ENCODE data around the gene YES1. TPM values are rescaled to one million over a fixed set of nuclear protein-coding genes. Genes with fewer than 3 reads are reported as not detected.
A peak's percentile ranks its signal among the peaks of the same experiment; 100 is the strongest.
"Not testable (repeated sequence)": the region's sequence is repeated elsewhere in the genome, so short reads cannot be mapped to it uniquely, and the experiment has no call there.

Gene YES1
- total RNA-seq, 2 donors from 2014 or later = 15.3 to 22.5 TPM

DNA sequence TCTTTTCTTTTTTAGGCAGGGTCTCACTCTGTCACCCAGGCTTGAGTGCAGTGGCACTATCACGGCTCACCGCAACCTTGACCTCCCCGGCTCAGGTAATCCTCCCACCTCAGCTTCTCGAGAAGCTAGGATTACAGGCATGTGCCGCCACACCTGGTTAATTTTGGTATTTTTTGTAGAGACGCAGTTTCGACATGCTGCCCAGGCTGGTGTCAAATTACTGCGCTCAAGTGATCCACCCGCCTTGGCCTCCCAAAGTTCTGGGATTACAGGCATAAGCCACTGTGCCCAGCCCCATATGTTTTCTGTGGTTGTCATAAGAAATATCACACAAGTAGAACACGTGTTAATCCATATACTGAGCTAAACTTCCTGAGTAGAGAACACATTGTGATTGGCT, 114.2 kb downstream of the YES1 start:
- Mint-ChIP-seq H3K36me3 (ENCODE audit: insufficient read depth in 2 of 2) (peaks cover 2 to 18% of the 10 kb centered on the region in 2 donors), H3K4me3 (no peak overlapping the region), H3K4me1 (ENCODE audit: low read depth) (peaks cover 14% of the 10 kb centered on the region), H3K27me3 (ENCODE audit: low read depth) (no peaks in the 10 kb centered on the region), H3K27ac (no peak overlapping the region), H3K9me3 (no peaks in the 10 kb centered on the region)
- ATAC-seq (replicated peaks in 1 of 2) = no peak
- DNase-seq = no peak

DNA sequence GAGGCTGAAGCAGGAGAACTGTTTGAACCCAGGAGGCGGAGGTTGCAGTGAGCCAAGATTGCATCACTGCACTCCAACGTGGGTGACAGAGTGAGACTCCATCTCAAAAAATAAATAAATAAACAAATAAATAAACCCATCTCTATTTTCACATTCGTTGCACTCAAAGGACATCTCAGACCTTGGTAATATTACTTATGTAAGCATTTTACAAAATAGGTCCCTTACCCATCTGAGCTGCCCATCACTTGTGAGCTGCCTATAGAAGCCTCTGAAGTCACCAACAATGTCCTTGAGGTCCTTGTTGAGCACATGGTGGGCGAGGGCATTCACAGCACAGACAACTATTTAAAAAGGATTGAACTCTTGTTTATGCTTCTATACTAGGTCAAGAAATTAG, 115.0 kb downstream of the YES1 start:
- ATAC-seq (replicated peaks in 1 of 2) (no peak), DNase-seq (no peak)
- H3K9me3 Mint-ChIP-seq = no peaks in the 10 kb centered on the region
- H3K36me3 Mint-ChIP-seq (ENCODE audit: insufficient read depth in 2 of 2) = peaks cover 1 to 18% of the 10 kb centered on the region in 2 donors
- H3K27me3 Mint-ChIP-seq (ENCODE audit: low read depth) = no peaks in the 10 kb centered on the region
- H3K4me3 Mint-ChIP-seq = no peak overlapping the region
- H3K4me1 Mint-ChIP-seq (ENCODE audit: low read depth) = peaks cover 12% of the 10 kb centered on the region
- no peak overlapping the region for H3K27ac Mint-ChIP-seq

DNA sequence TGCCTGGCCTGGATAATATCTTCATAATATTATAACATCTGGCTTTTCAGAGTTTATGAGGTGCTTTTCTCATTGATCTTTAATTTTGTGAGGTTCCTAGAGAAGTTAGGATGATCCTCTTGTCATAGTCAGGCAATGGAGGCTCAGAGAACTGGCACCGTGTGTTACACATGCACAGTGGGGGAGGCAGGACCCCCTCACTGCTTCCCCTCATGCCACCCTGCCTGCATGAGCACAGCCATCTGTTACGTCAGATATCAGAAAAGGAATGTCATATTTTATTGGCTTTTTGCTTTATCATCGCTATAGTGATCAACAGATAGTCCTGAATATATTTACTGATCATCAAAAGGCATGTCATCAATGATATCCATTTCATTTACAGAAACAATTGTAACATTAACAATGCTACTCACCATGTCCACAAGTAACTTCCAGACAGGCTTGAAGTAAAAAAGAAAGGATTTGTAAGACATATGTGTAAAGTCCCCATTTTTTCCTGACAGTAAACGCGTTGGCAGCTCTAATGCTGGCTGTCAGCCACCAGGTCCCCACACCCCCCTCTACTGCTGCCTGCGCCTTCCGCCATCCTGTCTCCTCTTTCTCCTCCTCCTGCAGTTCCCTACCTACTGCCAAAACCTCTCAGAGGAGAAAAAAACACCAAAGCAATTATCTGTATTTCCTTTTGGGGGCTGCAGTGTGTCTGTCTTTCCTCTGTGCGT, 118.4 kb downstream of the YES1 start:
- no peak overlapping the region for H3K4me3 Mint-ChIP-seq
- H3K27ac Mint-ChIP-seq = no peak overlapping the region
- DNase-seq = no peak
- ATAC-seq (replicated peaks in 1 of 2) = no peak
- H3K9me3 Mint-ChIP-seq = no peaks in the 10 kb centered on the region
- H3K36me3 Mint-ChIP-seq (ENCODE audit: insufficient read depth in 2 of 2) = peaks cover 1 to 20% of the 10 kb centered on the region in 2 donors
- H3K27me3 Mint-ChIP-seq (ENCODE audit: low read depth) = no peaks in the 10 kb centered on the region
- peaks cover 12% of the 10 kb centered on the region for H3K4me1 Mint-ChIP-seq (ENCODE audit: low read depth)

DNA sequence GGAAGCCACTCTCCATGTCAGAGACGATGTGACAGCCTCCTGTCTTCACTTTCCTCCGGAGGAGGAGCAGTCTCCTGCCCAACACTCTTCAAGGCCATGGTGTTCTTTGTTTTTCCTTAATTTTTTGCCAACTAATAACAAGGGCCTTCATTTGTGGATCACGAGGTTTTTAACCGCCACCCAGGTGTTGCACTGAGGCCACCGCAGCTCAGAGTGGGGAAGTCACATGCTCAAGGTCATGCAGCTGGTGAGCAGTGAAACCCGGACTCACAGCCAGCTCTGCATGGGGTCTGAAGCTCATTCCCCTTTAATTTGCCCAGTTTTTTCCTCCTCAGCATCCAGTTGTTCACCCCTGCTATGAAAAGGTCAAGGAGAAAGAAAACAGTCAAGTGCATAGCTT, 119.2 kb downstream of the YES1 start:
- no peak overlapping the region for H3K4me3 Mint-ChIP-seq
- peaks cover 12% of the 10 kb centered on the region for H3K4me1 Mint-ChIP-seq (ENCODE audit: low read depth)
- ATAC-seq (replicated peaks in 1 of 2) = no peak
- no peaks in the 10 kb centered on the region for H3K27me3 Mint-ChIP-seq (ENCODE audit: low read depth)
- no peak overlapping the region for H3K27ac Mint-ChIP-seq
- peaks cover 1 to 21% of the 10 kb centered on the region in 2 donors for H3K36me3 Mint-ChIP-seq (ENCODE audit: insufficient read depth in 2 of 2)
- H3K9me3 Mint-ChIP-seq = no peaks in the 10 kb centered on the region
- DNase-seq = no peak

DNA sequence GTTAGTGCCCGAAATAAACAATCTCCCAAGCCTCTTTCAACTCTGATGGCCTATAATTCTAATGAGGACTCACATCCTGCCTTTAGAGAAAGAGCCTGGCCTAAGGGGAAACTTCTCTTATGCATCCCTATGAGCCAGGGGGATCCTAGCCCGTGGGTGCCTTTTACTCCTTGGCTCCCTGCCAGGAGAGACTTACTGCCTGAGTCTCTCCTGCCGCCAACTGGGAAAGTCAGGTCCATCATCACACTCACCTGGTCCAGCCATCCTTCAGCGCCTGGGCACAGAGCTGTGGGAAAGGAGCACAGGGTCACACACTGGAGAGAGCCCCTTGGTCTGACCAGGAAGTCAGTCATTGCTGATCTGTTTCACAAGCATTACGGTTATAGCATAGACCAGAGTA, 123.7 kb downstream of the YES1 start:
- ATAC-seq (replicated peaks in 1 of 2) (no peak), DNase-seq (no peak)
- Mint-ChIP-seq H3K27me3 (ENCODE audit: low read depth) (no peaks in the 10 kb centered on the region), H3K4me1 (ENCODE audit: low read depth) (peaks cover 1% of the 10 kb centered on the region), H3K36me3 (ENCODE audit: insufficient read depth in 2 of 2) (peaks cover 9 to 16% of the 10 kb centered on the region in 2 donors), H3K4me3 (no peak overlapping the region), H3K27ac (no peak overlapping the region), H3K9me3 (no peaks in the 10 kb centered on the region)

DNA sequence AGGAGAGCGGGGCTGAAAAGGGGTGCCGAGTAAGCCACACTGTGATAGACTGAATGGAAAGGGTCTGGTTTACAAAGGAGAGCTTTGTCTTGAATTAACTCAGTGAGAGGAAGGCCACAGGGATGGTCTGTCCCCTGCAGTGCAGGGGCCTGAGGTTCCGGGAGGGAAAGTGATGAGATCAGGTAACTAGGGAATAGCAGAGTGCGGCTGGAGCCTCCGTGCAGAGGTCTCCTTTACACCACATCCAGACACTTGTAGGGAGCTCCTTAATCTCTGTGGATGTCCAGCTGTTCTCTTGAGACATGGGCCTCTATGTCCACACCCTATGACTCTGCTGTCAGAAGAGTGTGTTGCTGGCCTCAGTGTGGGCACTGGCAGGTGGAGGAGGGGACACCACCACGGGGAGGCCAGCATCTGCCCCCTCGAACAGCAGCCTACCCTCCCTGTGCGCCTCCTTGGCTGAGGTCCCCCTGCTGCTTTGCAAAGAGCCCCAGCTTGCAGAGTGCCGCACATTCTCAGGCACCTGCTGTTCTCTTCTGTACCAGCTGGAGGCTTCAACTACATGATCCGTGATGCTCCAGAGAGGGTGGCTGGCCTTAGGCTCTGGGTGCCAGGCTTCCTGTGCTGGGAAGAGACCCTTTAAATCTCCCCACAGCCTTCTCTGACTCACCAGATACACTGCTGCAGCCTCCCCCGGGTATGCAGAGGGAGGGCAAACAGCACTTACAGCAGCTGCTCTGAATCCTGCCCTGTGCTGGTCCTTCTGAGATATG, 125.5 kb downstream of the YES1 start:
- peaks cover 19% of the 10 kb centered on the region for H3K4me1 Mint-ChIP-seq (ENCODE audit: low read depth)
- DNase-seq (no peak), ATAC-seq (replicated peaks in 1 of 2) (no peak)
- H3K36me3 Mint-ChIP-seq (ENCODE audit: insufficient read depth in 2 of 2) = peaks cover 15 to 27% of the 10 kb centered on the region in 2 donors
- H3K27me3 Mint-ChIP-seq (ENCODE audit: low read depth) = no peaks in the 10 kb centered on the region
- peak overlapping the region; percentile 70 for H3K27ac Mint-ChIP-seq
- no peaks in the 10 kb centered on the region for H3K9me3 Mint-ChIP-seq
- no peak overlapping the region for H3K4me3 Mint-ChIP-seq

DNA sequence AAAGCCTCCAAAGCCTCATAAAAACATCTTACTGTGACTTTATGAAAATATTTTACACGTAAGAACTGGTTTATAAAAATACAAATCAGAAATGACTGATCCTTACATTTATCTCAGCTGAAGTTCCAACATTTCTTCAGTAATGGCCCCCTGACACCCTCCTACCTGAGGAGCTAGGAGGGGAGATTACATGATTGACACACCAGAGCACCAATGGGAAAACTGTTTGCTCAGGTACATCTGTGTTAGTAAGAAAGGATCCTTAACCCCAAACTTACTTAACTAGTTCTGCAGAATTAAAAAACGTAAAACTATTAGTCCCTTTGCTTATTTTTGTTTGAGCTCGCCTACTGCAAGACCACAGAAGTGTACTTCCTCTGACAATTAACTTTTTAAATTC, 126.6 kb downstream of the YES1 start:
- ATAC-seq (replicated peaks in 1 of 2) (no peak), DNase-seq (no peak)
- Mint-ChIP-seq H3K36me3 (ENCODE audit: insufficient read depth in 2 of 2) (peaks cover 16 to 30% of the 10 kb centered on the region in 2 donors), H3K4me1 (ENCODE audit: low read depth) (peaks cover 25% of the 10 kb centered on the region), H3K9me3 (no peaks in the 10 kb centered on the region), H3K27ac (no peak overlapping the region), H3K27me3 (ENCODE audit: low read depth) (no peaks in the 10 kb centered on the region), H3K4me3 (no peak overlapping the region)

DNA sequence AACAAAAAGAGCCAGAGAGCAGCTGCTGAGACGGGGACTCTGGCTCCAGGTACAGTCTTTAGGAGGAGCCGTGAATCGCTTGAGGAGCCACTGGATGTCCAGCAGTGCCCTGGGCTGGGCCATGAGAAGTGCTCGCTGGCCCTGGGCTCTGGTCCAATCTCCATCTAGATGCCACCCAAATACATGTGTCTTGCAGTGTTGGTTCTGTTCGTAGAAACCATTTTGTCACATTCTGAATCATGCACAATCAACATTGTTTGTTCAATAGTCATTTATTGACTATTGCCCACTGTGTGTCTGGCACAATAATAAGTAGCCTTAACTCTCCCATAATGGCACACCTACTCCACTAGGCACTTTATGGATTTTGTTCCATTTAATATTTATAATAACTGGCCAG, 128.5 kb downstream of the YES1 start:
- ATAC-seq (replicated peaks in 1 of 2) = no peak
- no peak overlapping the region for H3K27ac Mint-ChIP-seq
- DNase-seq = no peak
- H3K4me3 Mint-ChIP-seq = no peak overlapping the region
- peaks cover 27% of the 10 kb centered on the region for H3K4me1 Mint-ChIP-seq (ENCODE audit: low read depth)
- H3K9me3 Mint-ChIP-seq = no peaks in the 10 kb centered on the region
- peaks cover 16 to 35% of the 10 kb centered on the region in 2 donors for H3K36me3 Mint-ChIP-seq (ENCODE audit: insufficient read depth in 2 of 2)
- no peaks in the 10 kb centered on the region for H3K27me3 Mint-ChIP-seq (ENCODE audit: low read depth)

DNA sequence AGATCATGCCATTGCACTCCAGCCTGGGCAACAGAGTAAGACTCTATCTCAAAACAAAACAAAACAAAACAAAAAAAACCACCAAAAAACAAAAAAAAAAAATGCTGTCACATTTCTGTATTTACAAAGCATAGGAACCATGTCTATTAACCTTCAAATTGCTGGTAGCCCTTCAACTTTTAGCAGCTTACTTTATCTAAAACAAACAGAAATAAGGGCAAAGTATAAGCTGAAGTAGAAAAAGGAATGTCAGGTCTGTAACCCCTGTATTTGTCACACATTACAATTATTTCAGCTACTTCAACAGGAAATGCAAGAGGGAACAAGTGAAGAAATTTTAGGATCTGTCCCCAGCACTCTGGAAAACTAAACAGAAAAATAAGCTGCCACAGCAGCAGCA, 129.2 kb downstream of the YES1 start:
- peak overlapping the region; percentile 60 for H3K27ac Mint-ChIP-seq
- peaks cover 27% of the 10 kb centered on the region for H3K4me1 Mint-ChIP-seq (ENCODE audit: low read depth)
- H3K4me3 Mint-ChIP-seq = peak overlapping the region in 1 of 2 donors; percentile 16
- ATAC-seq (replicated peaks in 1 of 2) (no peak), DNase-seq (no peak)
- H3K27me3 Mint-ChIP-seq (ENCODE audit: low read depth) = no peaks in the 10 kb centered on the region
- H3K9me3 Mint-ChIP-seq = no peaks in the 10 kb centered on the region
- H3K36me3 Mint-ChIP-seq (ENCODE audit: insufficient read depth in 2 of 2) = peaks cover 16 to 34% of the 10 kb centered on the region in 2 donors

DNA sequence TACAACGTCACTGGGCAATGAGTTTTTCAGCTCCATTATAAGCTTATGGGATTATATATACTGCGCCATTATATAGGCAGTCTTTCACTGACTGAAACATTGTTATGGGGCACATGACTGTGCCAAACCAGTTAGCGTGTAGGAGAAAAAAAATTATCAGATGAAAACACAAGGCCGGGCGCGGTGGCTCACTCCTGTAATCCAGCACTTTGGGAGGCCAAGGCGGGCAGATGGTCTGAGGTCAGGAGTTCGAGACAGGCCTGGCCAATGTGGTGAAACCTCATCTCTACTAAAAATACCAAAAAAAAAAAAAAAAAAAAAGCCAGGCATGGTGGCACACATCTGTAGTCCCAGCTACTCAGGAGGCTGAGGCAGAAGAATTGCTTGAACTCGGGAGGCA, 129.6 kb downstream of the YES1 start:
- peak overlapping the region; percentile 78 for H3K27ac Mint-ChIP-seq
- H3K9me3 Mint-ChIP-seq; DNase-seq; H3K27me3 Mint-ChIP-seq (ENCODE audit: low read depth); ATAC-seq (replicated peaks in 1 of 2): not testable (repeated sequence)
- H3K36me3 Mint-ChIP-seq (ENCODE audit: insufficient read depth in 2 of 2) = peaks cover 16 to 34% of the 10 kb centered on the region in 2 donors
- peak overlapping the region; percentile 17 to 62 for H3K4me3 Mint-ChIP-seq
- H3K4me1 Mint-ChIP-seq (ENCODE audit: low read depth) = peaks cover 27% of the 10 kb centered on the region

DNA sequence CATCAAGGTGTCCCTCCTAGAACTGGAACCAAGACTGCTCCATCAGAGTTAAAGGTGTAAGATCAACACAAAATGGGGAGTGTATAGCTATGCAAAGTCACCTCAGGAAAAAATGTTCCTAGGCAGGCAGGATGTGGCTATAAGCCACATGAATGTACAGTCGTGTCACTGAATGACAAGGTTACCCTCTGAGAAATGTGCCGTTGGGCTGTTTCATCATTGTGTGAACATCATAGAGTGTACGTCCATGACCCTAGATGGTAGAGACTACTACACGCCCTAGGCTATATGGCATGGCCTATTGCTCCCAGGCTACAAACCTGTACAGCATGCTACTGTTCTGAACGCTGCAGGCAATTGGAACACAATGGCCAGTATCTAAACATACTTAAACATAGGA, 130.1 kb downstream of the YES1 start:
- peak overlapping the region; percentile 78 for H3K27ac Mint-ChIP-seq
- H3K4me1 Mint-ChIP-seq (ENCODE audit: low read depth) = peaks cover 27% of the 10 kb centered on the region
- no peaks in the 10 kb centered on the region for H3K9me3 Mint-ChIP-seq
- ATAC-seq (replicated peaks in 1 of 2) (peak; percentile 98 to 99), DNase-seq (peak; percentile 71 to 74)
- no peaks in the 10 kb centered on the region for H3K27me3 Mint-ChIP-seq (ENCODE audit: low read depth)
- peaks cover 16 to 31% of the 10 kb centered on the region in 2 donors for H3K36me3 Mint-ChIP-seq (ENCODE audit: insufficient read depth in 2 of 2)
- H3K4me3 Mint-ChIP-seq = peak overlapping the region; percentile 49 to 62

DNA sequence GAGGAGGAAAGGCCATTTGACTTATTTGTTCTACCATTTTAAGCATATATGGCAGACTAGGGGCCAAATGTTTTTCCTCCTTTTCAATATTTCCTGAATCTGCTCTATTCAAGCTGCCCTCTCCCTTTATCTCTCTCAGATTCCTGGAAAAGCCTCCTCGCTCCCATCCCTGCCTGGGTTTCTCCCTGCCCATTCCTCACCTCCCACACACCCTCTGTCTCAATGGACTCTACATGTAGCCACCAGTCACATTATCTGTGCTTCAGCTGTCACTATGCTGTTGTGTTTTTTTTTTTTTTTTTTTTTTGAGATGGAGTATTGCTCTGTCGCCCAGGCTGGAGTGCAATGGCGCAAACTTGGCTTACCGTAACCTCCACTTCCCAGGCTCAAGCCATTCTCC, 131.7 kb downstream of the YES1 start:
- ATAC-seq (replicated peaks in 1 of 2) (no peak), DNase-seq (no peak)
- Mint-ChIP-seq H3K27me3 (ENCODE audit: low read depth) (no peaks in the 10 kb centered on the region), H3K9me3 (no peaks in the 10 kb centered on the region), H3K4me3 (no peak overlapping the region), H3K36me3 (ENCODE audit: insufficient read depth in 2 of 2) (peaks cover 14 to 28% of the 10 kb centered on the region in 2 donors), H3K4me1 (ENCODE audit: low read depth) (peaks cover 27% of the 10 kb centered on the region), H3K27ac (no peak overlapping the region)

DNA sequence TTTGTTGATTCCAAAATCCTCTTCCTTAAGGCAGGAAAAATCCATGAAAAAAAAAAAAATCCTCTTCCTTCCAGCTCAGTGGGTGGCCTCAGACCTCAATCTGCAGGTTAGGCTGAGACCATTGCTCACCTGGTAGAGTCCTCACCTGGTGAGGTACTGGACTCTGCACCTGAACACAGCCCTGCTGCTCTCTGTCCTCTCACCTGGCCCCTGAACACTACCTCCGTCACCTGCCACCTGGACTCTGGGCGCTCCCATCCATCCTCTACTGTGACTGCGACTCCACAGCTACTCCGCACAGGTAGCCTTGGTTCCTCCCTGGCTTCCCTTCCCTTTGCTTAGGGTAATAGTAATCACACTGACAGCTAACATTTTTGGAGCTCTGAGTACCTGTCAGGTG, 132.5 kb downstream of the YES1 start:
- no peak for ATAC-seq (replicated peaks in 1 of 2)
- Mint-ChIP-seq H3K9me3 (no peaks in the 10 kb centered on the region), H3K27ac (no peak overlapping the region), H3K4me3 (no peak overlapping the region), H3K36me3 (ENCODE audit: insufficient read depth in 2 of 2) (peaks cover 12 to 28% of the 10 kb centered on the region in 2 donors), H3K27me3 (ENCODE audit: low read depth) (no peaks in the 10 kb centered on the region), H3K4me1 (ENCODE audit: low read depth) (peaks cover 27% of the 10 kb centered on the region)
- no peak for DNase-seq
